Measurements from ENCODE around the gene PIP5K1B. TPM values are rescaled to one million over a fixed set of nuclear protein-coding genes. Genes with fewer than 3 reads are reported as not detected.

The PIP5K1B gene
- total and polyA plus RNA-seq, 4 donors: 0.09 to 30.9 (median 0.29) TPM

DNA sequence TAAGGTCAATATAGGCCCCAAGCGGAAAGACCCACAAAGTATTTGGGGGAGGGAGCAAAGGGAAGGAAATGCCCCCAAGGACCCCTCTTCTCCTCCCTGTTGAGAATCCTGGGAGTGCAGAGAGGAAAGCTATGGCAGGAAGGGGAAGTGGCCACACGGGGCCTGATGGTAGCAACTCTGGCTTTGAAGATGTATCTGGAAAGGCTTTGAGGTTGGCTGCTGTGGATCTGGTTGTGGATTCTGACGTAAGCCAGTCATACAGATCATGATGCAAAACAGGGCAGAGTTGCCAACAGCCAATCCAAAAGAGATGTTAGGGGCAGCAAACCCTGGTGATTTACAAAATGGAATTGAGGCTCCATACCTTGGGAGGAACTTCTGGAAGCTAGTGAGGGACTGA lies 200.1 kb downstream of the PIP5K1B start:
- no peaks in the 10 kb centered on the region for H3K27me3 ChIP-seq (ENCODE audit: control insufficient read depth in 4 of 4, insufficient read depth in 4 of 4, low read length in 3 of 4)
- no peaks in the 10 kb centered on the region for H3K4me1 ChIP-seq (ENCODE audit: control insufficient read depth in 4 of 4, insufficient read depth in 4 of 4, low read length in 3 of 4)
- no peak overlapping the region for H3K4me3 ChIP-seq (ENCODE audit: low read depth in 1 of 3, low read length in 3 of 3)
- TF ChIP-seq, protein P1, sequence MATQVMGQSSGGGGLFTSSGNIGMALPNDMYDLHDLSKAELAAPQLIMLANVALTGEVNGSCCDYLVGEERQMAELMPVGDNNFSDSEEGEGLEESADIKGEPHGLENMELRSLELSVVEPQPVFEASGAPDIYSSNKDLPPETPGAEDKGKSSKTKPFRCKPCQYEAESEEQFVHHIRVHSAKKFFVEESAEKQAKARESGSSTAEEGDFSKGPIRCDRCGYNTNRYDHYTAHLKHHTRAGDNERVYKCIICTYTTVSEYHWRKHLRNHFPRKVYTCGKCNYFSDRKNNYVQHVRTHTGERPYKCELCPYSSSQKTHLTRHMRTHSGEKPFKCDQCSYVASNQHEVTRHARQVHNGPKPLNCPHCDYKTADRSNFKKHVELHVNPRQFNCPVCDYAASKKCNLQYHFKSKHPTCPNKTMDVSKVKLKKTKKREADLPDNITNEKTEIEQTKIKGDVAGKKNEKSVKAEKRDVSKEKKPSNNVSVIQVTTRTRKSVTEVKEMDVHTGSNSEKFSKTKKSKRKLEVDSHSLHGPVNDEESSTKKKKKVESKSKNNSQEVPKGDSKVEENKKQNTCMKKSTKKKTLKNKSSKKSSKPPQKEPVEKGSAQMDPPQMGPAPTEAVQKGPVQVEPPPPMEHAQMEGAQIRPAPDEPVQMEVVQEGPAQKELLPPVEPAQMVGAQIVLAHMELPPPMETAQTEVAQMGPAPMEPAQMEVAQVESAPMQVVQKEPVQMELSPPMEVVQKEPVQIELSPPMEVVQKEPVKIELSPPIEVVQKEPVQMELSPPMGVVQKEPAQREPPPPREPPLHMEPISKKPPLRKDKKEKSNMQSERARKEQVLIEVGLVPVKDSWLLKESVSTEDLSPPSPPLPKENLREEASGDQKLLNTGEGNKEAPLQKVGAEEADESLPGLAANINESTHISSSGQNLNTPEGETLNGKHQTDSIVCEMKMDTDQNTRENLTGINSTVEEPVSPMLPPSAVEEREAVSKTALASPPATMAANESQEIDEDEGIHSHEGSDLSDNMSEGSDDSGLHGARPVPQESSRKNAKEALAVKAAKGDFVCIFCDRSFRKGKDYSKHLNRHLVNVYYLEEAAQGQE (IDR thresholded peaks at IDR 0.05): no peak
- TF ChIP-seq SP1 (IDR thresholded peaks at IDR 0.05) (no peak), HNF4G (IDR thresholded peaks at IDR 0.05) (no peak), FOXA1 (IDR thresholded peaks at IDR 0.05) (no peak), EGR1 (IDR thresholded peaks at IDR 0.05; ENCODE audit: low read depth in 2 of 2) (no peak), GABPA (IDR thresholded peaks at IDR 0.05 in 1 of 2, conservative IDR thresholded peaks at IDR 0.05 in 1 of 2) (no peak), JUND (IDR thresholded peaks at IDR 0.05) (no peak), RXRA (IDR thresholded peaks at IDR 0.05) (no peak), YY1 (IDR thresholded peaks at IDR 0.05) (no peak), RAD21 (IDR thresholded peaks at IDR 0.05) (no peak)
- TF ChIP-seq, protein P2, sequence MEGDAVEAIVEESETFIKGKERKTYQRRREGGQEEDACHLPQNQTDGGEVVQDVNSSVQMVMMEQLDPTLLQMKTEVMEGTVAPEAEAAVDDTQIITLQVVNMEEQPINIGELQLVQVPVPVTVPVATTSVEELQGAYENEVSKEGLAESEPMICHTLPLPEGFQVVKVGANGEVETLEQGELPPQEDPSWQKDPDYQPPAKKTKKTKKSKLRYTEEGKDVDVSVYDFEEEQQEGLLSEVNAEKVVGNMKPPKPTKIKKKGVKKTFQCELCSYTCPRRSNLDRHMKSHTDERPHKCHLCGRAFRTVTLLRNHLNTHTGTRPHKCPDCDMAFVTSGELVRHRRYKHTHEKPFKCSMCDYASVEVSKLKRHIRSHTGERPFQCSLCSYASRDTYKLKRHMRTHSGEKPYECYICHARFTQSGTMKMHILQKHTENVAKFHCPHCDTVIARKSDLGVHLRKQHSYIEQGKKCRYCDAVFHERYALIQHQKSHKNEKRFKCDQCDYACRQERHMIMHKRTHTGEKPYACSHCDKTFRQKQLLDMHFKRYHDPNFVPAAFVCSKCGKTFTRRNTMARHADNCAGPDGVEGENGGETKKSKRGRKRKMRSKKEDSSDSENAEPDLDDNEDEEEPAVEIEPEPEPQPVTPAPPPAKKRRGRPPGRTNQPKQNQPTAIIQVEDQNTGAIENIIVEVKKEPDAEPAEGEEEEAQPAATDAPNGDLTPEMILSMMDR (IDR thresholded peaks at IDR 0.05; ENCODE audit: low read depth, low read length, missing input control): no peak
- TF ChIP-seq, protein P3, sequence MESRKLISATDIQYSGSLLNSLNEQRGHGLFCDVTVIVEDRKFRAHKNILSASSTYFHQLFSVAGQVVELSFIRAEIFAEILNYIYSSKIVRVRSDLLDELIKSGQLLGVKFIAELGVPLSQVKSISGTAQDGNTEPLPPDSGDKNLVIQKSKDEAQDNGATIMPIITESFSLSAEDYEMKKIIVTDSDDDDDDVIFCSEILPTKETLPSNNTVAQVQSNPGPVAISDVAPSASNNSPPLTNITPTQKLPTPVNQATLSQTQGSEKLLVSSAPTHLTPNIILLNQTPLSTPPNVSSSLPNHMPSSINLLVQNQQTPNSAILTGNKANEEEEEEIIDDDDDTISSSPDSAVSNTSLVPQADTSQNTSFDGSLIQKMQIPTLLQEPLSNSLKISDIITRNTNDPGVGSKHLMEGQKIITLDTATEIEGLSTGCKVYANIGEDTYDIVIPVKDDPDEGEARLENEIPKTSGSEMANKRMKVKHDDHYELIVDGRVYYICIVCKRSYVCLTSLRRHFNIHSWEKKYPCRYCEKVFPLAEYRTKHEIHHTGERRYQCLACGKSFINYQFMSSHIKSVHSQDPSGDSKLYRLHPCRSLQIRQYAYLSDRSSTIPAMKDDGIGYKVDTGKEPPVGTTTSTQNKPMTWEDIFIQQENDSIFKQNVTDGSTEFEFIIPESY (IDR thresholded peaks at IDR 0.05): no peak
- TF ChIP-seq, protein P4, sequence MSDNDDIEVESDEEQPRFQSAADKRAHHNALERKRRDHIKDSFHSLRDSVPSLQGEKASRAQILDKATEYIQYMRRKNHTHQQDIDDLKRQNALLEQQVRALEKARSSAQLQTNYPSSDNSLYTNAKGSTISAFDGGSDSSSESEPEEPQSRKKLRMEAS (IDR thresholded peaks at IDR 0.05): no peak
- H3K27ac ChIP-seq (ENCODE audit: low read depth in 1 of 2, low read length in 2 of 2): no peak overlapping the region
- H3K9ac ChIP-seq (ENCODE audit: low read depth in 1 of 2, low read length in 2 of 2): no peak overlapping the region
- no peaks in the 10 kb centered on the region for H3K36me3 ChIP-seq (ENCODE audit: control insufficient read depth in 4 of 4, insufficient read depth in 3 of 4, low read depth in 1 of 4, low read length in 3 of 4)
- no peaks in the 10 kb centered on the region for H3K9me3 ChIP-seq (ENCODE audit: control insufficient read depth in 4 of 4, low read length in 3 of 4)
- DNase-seq (ENCODE audit: low spot score): no peak
- 34% methylated on average over 3 of the region's 3 CpGs for WGBS

DNA sequence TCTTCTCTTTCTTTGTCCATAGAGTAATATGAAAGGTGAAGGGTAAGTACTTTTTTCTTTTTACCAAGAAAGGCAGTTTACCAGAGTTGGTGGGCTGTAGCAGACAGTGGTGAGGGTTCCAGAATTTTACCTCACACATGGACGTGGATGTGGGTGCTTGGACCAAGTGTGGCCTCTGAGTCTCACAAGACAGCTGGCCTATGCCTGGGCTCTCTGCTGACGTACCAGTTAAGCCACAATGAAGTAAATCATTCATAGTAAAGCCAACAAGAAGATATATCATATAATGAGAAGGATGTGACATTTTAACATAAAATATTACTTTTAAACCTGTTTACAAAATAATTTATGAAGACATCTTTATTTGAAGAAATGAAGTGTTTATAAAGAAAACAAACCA lies 202.9 kb downstream of the PIP5K1B start:
- no peak for DNase-seq (ENCODE audit: low spot score)
- H3K27ac ChIP-seq (ENCODE audit: low read depth in 1 of 2, low read length in 2 of 2): no peak overlapping the region
- H3K27me3 ChIP-seq (ENCODE audit: control insufficient read depth in 4 of 4, insufficient read depth in 4 of 4, low read length in 3 of 4): peaks cover 0 to 3% (median 0%) of the 10 kb centered on the region in 4 donors
- H3K4me3 ChIP-seq (ENCODE audit: low read depth in 1 of 3, low read length in 3 of 3): no peak overlapping the region
- WGBS: 70% methylated on average over 2 of the region's 2 CpGs
- no peaks in the 10 kb centered on the region for H3K9me3 ChIP-seq (ENCODE audit: control insufficient read depth in 4 of 4, low read length in 3 of 4)
- no peaks in the 10 kb centered on the region for H3K36me3 ChIP-seq (ENCODE audit: control insufficient read depth in 4 of 4, insufficient read depth in 3 of 4, low read depth in 1 of 4, low read length in 3 of 4)
- no peak overlapping the region for H3K9ac ChIP-seq (ENCODE audit: low read depth in 1 of 2, low read length in 2 of 2)
- H3K4me1 ChIP-seq (ENCODE audit: control insufficient read depth in 4 of 4, insufficient read depth in 4 of 4, low read length in 3 of 4): no peaks in the 10 kb centered on the region
- no peak for TF ChIP-seq HNF4G (IDR thresholded peaks at IDR 0.05)
- no peak for TF ChIP-seq TAF1 (conservative IDR thresholded peaks at IDR 0.05)
- no peak for TF ChIP-seq EGR1 (IDR thresholded peaks at IDR 0.05; ENCODE audit: low read depth in 2 of 2)
- TF ChIP-seq FOXA1 (IDR thresholded peaks at IDR 0.05): no peak
- no peak for TF ChIP-seq RAD21 (IDR thresholded peaks at IDR 0.05)
- TF ChIP-seq, protein P1 (IDR thresholded peaks at IDR 0.05): no peak
- TF ChIP-seq, protein P3 (IDR thresholded peaks at IDR 0.05): no peak
- no peak for TF ChIP-seq FOXA2 (IDR thresholded peaks at IDR 0.05)
- no peak for TF ChIP-seq HNF4A (conservative IDR thresholded peaks at IDR 0.05)
- no peak for TF ChIP-seq GABPA (IDR thresholded peaks at IDR 0.05 in 1 of 2, conservative IDR thresholded peaks at IDR 0.05 in 1 of 2)
- TF ChIP-seq SP1 (IDR thresholded peaks at IDR 0.05): no peak
- no peak for TF ChIP-seq NR2F2 (IDR thresholded peaks at IDR 0.05)
- TF ChIP-seq, protein P4 (IDR thresholded peaks at IDR 0.05): no peak
- TF ChIP-seq, protein P5, sequence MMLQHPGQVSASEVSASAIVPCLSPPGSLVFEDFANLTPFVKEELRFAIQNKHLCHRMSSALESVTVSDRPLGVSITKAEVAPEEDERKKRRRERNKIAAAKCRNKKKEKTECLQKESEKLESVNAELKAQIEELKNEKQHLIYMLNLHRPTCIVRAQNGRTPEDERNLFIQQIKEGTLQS (IDR thresholded peaks at IDR 0.05): no peak
- no peak for TF ChIP-seq YY1 (IDR thresholded peaks at IDR 0.05)
